Neural cell (in vitro differentiated cells): Measurements from ENCODE around the gene HECW1. TPM values are rescaled to one million over a fixed set of nuclear protein-coding genes. Genes with fewer than 3 reads are reported as not detected.

ENCODE experiments used
- H2AFZ ChIP-seq: fragments of 200-600, 300-800 bp; sonication (generic), shearing (Covaris generic); 2 replicates; pipeline ENCODE4 v1.6.0; 2014; ENCODE audit warnings: low read depth, mild to moderate bottlenecking, antibody characterized with exemption, low read length, moderate library complexity
- H3F3A ChIP-seq: fragments of 200-600 bp; shearing (Covaris generic); 2 replicates; pipeline ENCODE4 v1.6.1; 2016; ENCODE audit warnings: mild to moderate bottlenecking, moderate library complexity, mixed read lengths, antibody characterized with exemption, low read length; ENCODE audit not compliant: insufficient read depth, poor library complexity, severe bottlenecking
- H3K27ac ChIP-seq: fragments of 200-600, 300-800 bp; sonication (generic), shearing (Covaris generic); 2 replicates; pipeline ENCODE4 v1.5.1; 2014; ENCODE audit warnings: mild to moderate bottlenecking, low read length, moderate library complexity
- H3K27me3 ChIP-seq: fragments of 300-800, 200-600 bp; sonication (generic), shearing (Covaris generic); 2 replicates; pipeline ENCODE4 v1.6.0; 2014; ENCODE audit warnings: mild to moderate bottlenecking, low read depth, low read length, moderate library complexity; ENCODE audit not compliant: insufficient read depth
- H3K36me3 ChIP-seq: fragments of 300-800, 200-600 bp; sonication (generic), shearing (Covaris generic); 2 replicates; pipeline ENCODE4 v1.5.1; 2014; ENCODE audit warnings: mild to moderate bottlenecking, antibody characterized with exemption, low read length, moderate library complexity; ENCODE audit not compliant: insufficient read depth
- H3K4me2 ChIP-seq: fragments of 300-800, 200-600 bp; sonication (generic), shearing (Covaris generic); 2 replicates; pipeline ENCODE4 v1.6.0; 2014; ENCODE audit warnings: mild to moderate bottlenecking, low read length
- H3K4me3 ChIP-seq: fragments of 300-800, 200-600 bp; sonication (generic), shearing (Covaris generic); 2 replicates; pipeline ENCODE4 v1.5.1; 2014; ENCODE audit warnings: mild to moderate bottlenecking, low read length, moderate library complexity
- H3K79me2 ChIP-seq: fragments of 200-600 bp; shearing (Covaris generic); replicated peaks from 2 replicates; pipeline ENCODE4 v1.6.0; 2014; ENCODE audit warnings: mild to moderate bottlenecking, low read length, moderate library complexity; ENCODE audit not compliant: insufficient read depth
- H3K9ac ChIP-seq: fragments of 300-800, 200-600 bp; sonication (generic), shearing (Covaris generic); 2 replicates; pipeline ENCODE4 v1.6.1; 2016; ENCODE audit warnings: mild to moderate bottlenecking, low read length, mixed read lengths
- H3K9me2 ChIP-seq: fragments of 200-600 bp; shearing (Covaris generic); 2 replicates; pipeline ENCODE4 v1.6.1; 2016; ENCODE audit warnings: mild to moderate bottlenecking, low read length, mixed read lengths; ENCODE audit not compliant: insufficient read depth
- H3K9me3 ChIP-seq: fragments of 200-600, 300-800 bp; sonication (generic), shearing (Covaris generic); 2 replicates; pipeline ENCODE4 v1.6.1; 2016; ENCODE audit warnings: mild to moderate bottlenecking, mixed run types, low read length, moderate library complexity, mixed read lengths
- H4K20me1 ChIP-seq: fragments of 200-600 bp; shearing (Covaris generic); 2 replicates; pipeline ENCODE4 v1.6.1; 2016; ENCODE audit warnings: mild to moderate bottlenecking, mixed run types; ENCODE audit not compliant: insufficient read depth
- EP300 ChIP-seq: fragments of 450-650 bp; conservative IDR thresholded peaks from 2 replicates; pipeline ENCODE4 v1.6.1; 2014; ENCODE audit warnings: antibody characterized with exemption, mild to moderate bottlenecking, moderate library complexity; ENCODE audit not compliant: poor library complexity, severe bottlenecking
- EZH2 ChIP-seq: fragments of 200-600, 300-800 bp; shearing (Covaris generic), sonication (generic); IDR thresholded peaks from 2 replicates; pipeline ENCODE4 v1.6.1; 2014; ENCODE audit warnings: antibody characterized with exemption, low read length, borderline replicate concordance, mild to moderate bottlenecking; ENCODE audit not compliant: insufficient read depth, poor library complexity, severe bottlenecking
- MXI1 ChIP-seq: fragments of 450-650 bp; conservative IDR thresholded peaks from 2 replicates; pipeline ENCODE4 v1.6.1; 2014; ENCODE audit warnings: antibody characterized with exemption, mild to moderate bottlenecking; ENCODE audit not compliant: poor library complexity, severe bottlenecking
- POLR2AphosphoS5 ChIP-seq: IDR thresholded peaks from 2 replicates; pipeline ENCODE4 v1.6.1; 2012
- RAD21 ChIP-seq: fragments of 450-650 bp; conservative IDR thresholded peaks from 2 replicates; pipeline ENCODE4 v1.6.1; 2014; ENCODE audit warnings: antibody characterized with exemption, mild to moderate bottlenecking, moderate library complexity
- SMC3 ChIP-seq: fragments of 450-650 bp; conservative IDR thresholded peaks from 2 replicates; pipeline ENCODE4 v1.6.1; 2014; ENCODE audit warnings: antibody characterized with exemption, mild to moderate bottlenecking, moderate library complexity; ENCODE audit not compliant: poor library complexity
- TAF1 ChIP-seq: IDR thresholded peaks from 2 replicates; pipeline ENCODE4 v1.6.1; 2012; ENCODE audit warnings: low read depth
- polyA plus RNA-seq: library from polyadenylated mRNA; depleted of rRNA; stranded (reverse); fragments of >200 nt; gene quantifications from 2 replicates; pipeline ENCODE4 v1.2.3, GENCODE V29; 2014
- TF ChIP-seq, protein P1 (sequence below): fragments of 450-650 bp; IDR thresholded peaks from 2 replicates; pipeline ENCODE4 v1.5.1; 2014; ENCODE audit warnings: antibody characterized with exemption, mild to moderate bottlenecking, moderate library complexity; ENCODE audit not compliant: poor library complexity, severe bottlenecking
- TF ChIP-seq, protein P2 (sequence below): IDR thresholded peaks from 2 replicates; pipeline ENCODE4 v1.6.1; 2012; ENCODE audit warnings: borderline replicate concordance

The HECW1 gene
- polyA plus RNA-seq, 1 donor from 2014 or later = 13.8 TPM

DNA sequence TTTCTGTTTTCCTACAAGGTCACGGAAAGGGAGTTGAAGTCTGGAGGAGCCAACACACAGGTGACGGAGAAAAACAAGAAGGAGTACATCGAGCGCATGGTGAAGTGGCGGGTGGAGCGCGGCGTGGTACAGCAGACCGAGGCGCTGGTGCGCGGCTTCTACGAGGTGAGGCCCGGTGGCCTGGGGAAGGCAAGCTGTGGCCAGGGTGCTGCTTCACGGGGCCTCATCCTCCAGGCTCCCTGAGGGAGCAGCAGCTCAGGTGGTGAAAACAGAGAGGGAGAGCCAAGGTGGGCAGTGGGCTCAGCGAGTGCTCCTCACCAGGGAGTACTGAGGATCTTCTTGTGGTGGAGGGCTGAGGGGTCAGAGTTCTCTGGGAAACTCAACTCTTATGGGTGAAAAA lies 438.0 kb downstream of the HECW1 start:
- H3K27ac ChIP-seq = no peak overlapping the region
- no peaks in the 10 kb centered on the region for H3K9me2 ChIP-seq
- H3K4me2 ChIP-seq = no peak overlapping the region
- H3K4me3 ChIP-seq = no peak overlapping the region
- no peaks in the 10 kb centered on the region for H3K9me3 ChIP-seq
- H2AFZ ChIP-seq = no peak overlapping the region
- H3F3A ChIP-seq = no peaks in the 10 kb centered on the region
- H4K20me1 ChIP-seq = no peaks in the 10 kb centered on the region
- no peaks in the 10 kb centered on the region for H3K27me3 ChIP-seq
- H3K79me2 ChIP-seq = no peaks in the 10 kb centered on the region
- TF ChIP-seq, protein P1, sequence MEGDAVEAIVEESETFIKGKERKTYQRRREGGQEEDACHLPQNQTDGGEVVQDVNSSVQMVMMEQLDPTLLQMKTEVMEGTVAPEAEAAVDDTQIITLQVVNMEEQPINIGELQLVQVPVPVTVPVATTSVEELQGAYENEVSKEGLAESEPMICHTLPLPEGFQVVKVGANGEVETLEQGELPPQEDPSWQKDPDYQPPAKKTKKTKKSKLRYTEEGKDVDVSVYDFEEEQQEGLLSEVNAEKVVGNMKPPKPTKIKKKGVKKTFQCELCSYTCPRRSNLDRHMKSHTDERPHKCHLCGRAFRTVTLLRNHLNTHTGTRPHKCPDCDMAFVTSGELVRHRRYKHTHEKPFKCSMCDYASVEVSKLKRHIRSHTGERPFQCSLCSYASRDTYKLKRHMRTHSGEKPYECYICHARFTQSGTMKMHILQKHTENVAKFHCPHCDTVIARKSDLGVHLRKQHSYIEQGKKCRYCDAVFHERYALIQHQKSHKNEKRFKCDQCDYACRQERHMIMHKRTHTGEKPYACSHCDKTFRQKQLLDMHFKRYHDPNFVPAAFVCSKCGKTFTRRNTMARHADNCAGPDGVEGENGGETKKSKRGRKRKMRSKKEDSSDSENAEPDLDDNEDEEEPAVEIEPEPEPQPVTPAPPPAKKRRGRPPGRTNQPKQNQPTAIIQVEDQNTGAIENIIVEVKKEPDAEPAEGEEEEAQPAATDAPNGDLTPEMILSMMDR = no peak
- TF ChIP-seq EP300 (no peak), POLR2AphosphoS5 (no peak), MXI1 (no peak), EZH2 (no peak), RAD21 (no peak), SMC3 (no peak), TAF1 (no peak)
- TF ChIP-seq, protein P2, sequence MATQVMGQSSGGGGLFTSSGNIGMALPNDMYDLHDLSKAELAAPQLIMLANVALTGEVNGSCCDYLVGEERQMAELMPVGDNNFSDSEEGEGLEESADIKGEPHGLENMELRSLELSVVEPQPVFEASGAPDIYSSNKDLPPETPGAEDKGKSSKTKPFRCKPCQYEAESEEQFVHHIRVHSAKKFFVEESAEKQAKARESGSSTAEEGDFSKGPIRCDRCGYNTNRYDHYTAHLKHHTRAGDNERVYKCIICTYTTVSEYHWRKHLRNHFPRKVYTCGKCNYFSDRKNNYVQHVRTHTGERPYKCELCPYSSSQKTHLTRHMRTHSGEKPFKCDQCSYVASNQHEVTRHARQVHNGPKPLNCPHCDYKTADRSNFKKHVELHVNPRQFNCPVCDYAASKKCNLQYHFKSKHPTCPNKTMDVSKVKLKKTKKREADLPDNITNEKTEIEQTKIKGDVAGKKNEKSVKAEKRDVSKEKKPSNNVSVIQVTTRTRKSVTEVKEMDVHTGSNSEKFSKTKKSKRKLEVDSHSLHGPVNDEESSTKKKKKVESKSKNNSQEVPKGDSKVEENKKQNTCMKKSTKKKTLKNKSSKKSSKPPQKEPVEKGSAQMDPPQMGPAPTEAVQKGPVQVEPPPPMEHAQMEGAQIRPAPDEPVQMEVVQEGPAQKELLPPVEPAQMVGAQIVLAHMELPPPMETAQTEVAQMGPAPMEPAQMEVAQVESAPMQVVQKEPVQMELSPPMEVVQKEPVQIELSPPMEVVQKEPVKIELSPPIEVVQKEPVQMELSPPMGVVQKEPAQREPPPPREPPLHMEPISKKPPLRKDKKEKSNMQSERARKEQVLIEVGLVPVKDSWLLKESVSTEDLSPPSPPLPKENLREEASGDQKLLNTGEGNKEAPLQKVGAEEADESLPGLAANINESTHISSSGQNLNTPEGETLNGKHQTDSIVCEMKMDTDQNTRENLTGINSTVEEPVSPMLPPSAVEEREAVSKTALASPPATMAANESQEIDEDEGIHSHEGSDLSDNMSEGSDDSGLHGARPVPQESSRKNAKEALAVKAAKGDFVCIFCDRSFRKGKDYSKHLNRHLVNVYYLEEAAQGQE = no peak
- no peak overlapping the region for H3K9ac ChIP-seq
- no peaks in the 10 kb centered on the region for H3K36me3 ChIP-seq

DNA sequence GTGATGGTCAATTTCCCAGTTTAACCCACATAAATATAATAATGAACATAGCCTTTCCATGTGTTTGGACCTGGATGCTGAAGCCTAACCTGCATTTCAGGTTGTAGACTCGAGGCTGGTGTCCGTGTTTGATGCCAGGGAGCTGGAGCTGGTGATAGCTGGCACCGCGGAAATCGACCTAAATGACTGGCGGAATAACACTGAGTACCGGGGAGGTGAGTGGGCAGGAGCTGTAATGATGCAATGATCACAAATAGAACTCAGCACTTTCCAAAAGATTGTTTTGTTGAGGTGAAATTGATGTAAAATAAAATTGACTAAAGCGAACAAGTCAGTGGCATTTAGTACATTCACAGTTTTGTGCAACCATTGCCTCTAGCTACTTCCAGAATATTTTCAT lies 439.7 kb downstream of the HECW1 start:
- H3K4me2 ChIP-seq = no peak overlapping the region
- no peak overlapping the region for H3K27ac ChIP-seq

More for the DNA sequence above, 439.7 kb downstream of the HECW1 start:
- Histone ChIP-seq H3K36me3 (no peaks in the 10 kb centered on the region), H3K79me2 (no peaks in the 10 kb centered on the region), H3K9me3 (no peaks in the 10 kb centered on the region), H3K27me3 (no peaks in the 10 kb centered on the region), H3K4me3 (no peak overlapping the region), H4K20me1 (no peaks in the 10 kb centered on the region), H3K9ac (no peak overlapping the region), H2AFZ (no peak overlapping the region), H3F3A (no peaks in the 10 kb centered on the region), H3K9me2 (no peaks in the 10 kb centered on the region)
- TF ChIP-seq POLR2AphosphoS5 = no peak
- TF ChIP-seq, protein P1 = no peak
- no peak for TF ChIP-seq TAF1
- TF ChIP-seq, protein P2 = no peak
- no peak for TF ChIP-seq RAD21
- TF ChIP-seq MXI1 = no peak
- TF ChIP-seq SMC3 = no peak
- TF ChIP-seq EZH2 = no peak
- TF ChIP-seq EP300 = no peak
